ENCODE data around the gene SPRY4. TPM values are rescaled to one million over a fixed set of nuclear protein-coding genes. Genes with fewer than 3 reads are reported as not detected.
"Not testable (repeated sequence)": the region's sequence is repeated elsewhere in the genome, so short reads cannot be mapped to it uniquely, and the experiment has no call there.

Gene SPRY4
- total RNA-seq, 2 experiments from 2014 or later: 0.09 to 0.14 TPM

GRCh38 chr5:142275496-142275895 is 49.3 kb downstream of the SPRY4 start:
- CTCF ChIA-PET: interaction anchor here (1.0 kb wide), 1 partner anchor 13 kb away, joined by 3 read pairs; no protein-coding TSS in a partner anchor

GRCh38 chr5:142272596-142272995 is 52.2 kb downstream of the SPRY4 start:
- H3K4me1 Mint-ChIP-seq; DNase-seq; CTCF ChIA-PET; ATAC-seq; H3K27ac Mint-ChIP-seq; H3K4me3 Mint-ChIP-seq; H3K9me3 Mint-ChIP-seq (ENCODE audit: low read depth); H3K36me3 Mint-ChIP-seq; H3K27me3 Mint-ChIP-seq: not testable (repeated sequence)

More at GRCh38 chr5:142275496-142275895, 49.3 kb downstream of the SPRY4 start:
- DNase-seq: no peak
- Mint-ChIP-seq H3K27ac (no peak overlapping the region), H3K36me3 (no peaks in the 10 kb centered on the region), H3K4me1 (no peaks in the 10 kb centered on the region), H3K4me3 (no peak overlapping the region), H3K9me3 (ENCODE audit: low read depth) (no peaks in the 10 kb centered on the region), H3K27me3 (no peaks in the 10 kb centered on the region)
- no peak for ATAC-seq

GRCh38 chr5:142264084-142264483 is 60.7 kb downstream of the SPRY4 start:
- H3K36me3 Mint-ChIP-seq; H3K27ac Mint-ChIP-seq; H3K9me3 Mint-ChIP-seq (ENCODE audit: low read depth); DNase-seq; H3K4me3 Mint-ChIP-seq; H3K27me3 Mint-ChIP-seq; ATAC-seq; H3K4me1 Mint-ChIP-seq; CTCF ChIA-PET: not testable (repeated sequence)

GRCh38 chr5:142263346-142263745 is 61.5 kb downstream of the SPRY4 start:
- Mint-ChIP-seq H3K36me3 (no peaks in the 10 kb centered on the region), H3K9me3 (ENCODE audit: low read depth) (no peaks in the 10 kb centered on the region), H3K4me1 (peaks cover 3% of the 10 kb centered on the region), H3K27me3 (peaks cover 8% of the 10 kb centered on the region), H3K27ac (no peak overlapping the region), H3K4me3 (no peak overlapping the region)
- CTCF ChIA-PET: interaction anchor here (1.2 kb wide), 1 partner anchor 12 kb away, joined by 3 read pairs; no protein-coding TSS in a partner anchor
- no peak for DNase-seq
- no peak for ATAC-seq

GRCh38 chr5:142262683-142263082 is 62.1 kb downstream of the SPRY4 start:
- no peaks in the 10 kb centered on the region for H3K9me3 Mint-ChIP-seq (ENCODE audit: low read depth)
- H3K36me3 Mint-ChIP-seq: no peaks in the 10 kb centered on the region
- ATAC-seq: no peak
- peaks cover 3% of the 10 kb centered on the region for H3K4me1 Mint-ChIP-seq
- CTCF ChIA-PET: interaction anchor here (1.2 kb wide), 1 partner anchor 13 kb away, joined by 3 read pairs; no protein-coding TSS in a partner anchor
- DNase-seq: no peak
- peaks cover 8% of the 10 kb centered on the region for H3K27me3 Mint-ChIP-seq
- no peak overlapping the region for H3K4me3 Mint-ChIP-seq
- H3K27ac Mint-ChIP-seq: no peak overlapping the region

Other genes starting within 250 kb of the SPRY4 start
- 10 to 100 TPM; 28.5 to 31.7 TPM for gene NDFIP1, start 216.2 kb downstream of the SPRY4 start, total RNA-seq